Midbrain (tissue), 1 donor: Measurements from ENCODE around the gene UBE2D3.
A peak's percentile ranks its signal among the peaks of the same experiment; 100 is the strongest.
"Not testable (repeated sequence)": the region's sequence is repeated elsewhere in the genome, so short reads cannot be mapped to it uniquely, and the experiment has no call there.

ENCODE experiments used
- DNase-seq: peaks from one replicate; lab custom pipeline; 2025; lab: John Stamatoyannopoulos, UW

Gene UBE2D3

DNA sequence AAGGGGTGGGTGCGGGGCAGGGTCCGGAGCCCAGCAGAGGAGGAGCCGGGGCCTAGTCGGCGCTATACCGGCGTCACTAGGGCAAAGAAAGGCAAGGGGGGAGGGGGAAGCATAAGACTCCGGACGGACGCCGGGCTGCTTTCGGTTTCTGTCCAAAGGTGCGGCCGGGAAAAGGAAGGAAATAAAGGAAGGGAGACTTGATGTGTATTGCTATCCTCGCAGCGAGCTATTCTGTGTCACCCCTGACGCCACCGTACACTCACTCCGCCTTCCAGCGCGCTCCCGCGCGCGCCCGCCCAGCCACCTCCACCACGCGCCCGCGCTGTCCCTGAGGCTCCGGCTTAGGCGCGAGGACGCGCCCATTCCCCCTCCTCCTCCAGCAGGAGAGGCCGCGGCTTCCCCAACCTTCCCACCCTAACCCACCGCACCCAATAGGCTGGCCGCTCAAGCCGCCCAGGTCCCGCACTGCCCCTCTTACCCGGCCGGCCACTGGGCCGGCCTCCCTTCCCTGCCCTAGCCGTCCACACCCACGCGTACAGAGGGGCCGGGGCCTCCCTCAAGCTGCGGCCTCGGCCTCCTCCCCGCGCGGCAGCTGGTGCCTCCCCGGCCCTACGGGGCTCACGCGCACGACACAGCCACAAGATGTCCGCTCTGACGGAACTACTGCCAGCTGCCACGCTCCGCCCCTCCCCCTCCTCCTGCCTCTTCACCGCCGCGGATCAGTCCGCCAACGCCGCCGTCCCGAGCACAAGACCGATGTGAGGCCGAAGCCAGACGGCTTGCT, at the start of gene UBE2D3:
TSS of gene UBE2D3 (minus strand) at position 662 of the 784 bp plus-strand sequence. CDS start 1,043 bp downstream, outside the sequence.
- DNase-seq, result peak; percentile 94

DNA sequence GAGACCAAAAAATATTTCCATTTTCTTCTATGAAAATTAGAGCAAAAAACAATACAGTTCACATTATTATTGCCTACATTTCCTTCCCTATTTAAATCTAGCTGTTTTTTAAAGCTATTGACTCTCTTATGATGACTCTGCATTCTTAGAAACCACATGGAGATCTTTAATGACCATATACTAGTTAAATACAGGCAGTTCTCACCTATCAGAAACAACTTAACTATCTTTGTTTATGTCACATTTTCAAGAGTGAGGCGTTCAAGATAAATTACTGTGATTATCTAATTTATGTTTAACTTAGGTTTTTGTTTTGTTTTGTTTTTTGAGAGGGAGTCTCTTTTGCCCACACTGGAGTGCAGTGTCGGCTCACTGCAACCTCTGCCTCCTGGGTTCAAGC, 44.4 kb upstream of the UBE2D3 start:
- no peak for DNase-seq

DNA sequence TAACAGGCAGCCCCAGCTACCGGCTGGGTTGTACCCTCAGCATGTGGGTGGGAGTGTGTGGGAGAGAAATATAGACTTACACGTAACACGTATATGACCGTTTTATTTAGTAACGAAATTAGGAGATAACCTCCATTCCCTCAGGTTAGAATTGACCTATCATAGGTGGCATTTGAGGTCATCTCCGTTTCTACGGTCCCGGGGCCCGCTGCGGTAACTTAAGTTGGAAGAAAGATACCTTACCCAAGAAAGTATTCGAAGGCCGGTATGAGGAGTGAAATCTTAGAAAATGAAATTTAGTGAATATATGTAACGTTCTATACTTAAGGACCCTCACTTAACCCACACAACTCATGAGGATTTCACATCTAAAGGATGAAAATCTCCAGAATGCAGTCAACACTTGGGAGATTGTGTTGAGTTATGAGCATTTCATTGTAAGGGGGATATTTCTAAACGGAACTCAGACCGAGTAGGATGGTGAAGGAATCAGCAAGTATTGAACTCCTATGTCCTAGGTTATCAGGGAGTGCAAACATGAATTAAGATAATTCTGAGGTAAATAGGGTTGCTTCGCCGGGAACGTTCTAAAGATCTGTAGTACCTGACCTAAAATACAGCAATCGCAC, 42.3 kb upstream of the UBE2D3 start:
- DNase-seq, result no peak

DNA sequence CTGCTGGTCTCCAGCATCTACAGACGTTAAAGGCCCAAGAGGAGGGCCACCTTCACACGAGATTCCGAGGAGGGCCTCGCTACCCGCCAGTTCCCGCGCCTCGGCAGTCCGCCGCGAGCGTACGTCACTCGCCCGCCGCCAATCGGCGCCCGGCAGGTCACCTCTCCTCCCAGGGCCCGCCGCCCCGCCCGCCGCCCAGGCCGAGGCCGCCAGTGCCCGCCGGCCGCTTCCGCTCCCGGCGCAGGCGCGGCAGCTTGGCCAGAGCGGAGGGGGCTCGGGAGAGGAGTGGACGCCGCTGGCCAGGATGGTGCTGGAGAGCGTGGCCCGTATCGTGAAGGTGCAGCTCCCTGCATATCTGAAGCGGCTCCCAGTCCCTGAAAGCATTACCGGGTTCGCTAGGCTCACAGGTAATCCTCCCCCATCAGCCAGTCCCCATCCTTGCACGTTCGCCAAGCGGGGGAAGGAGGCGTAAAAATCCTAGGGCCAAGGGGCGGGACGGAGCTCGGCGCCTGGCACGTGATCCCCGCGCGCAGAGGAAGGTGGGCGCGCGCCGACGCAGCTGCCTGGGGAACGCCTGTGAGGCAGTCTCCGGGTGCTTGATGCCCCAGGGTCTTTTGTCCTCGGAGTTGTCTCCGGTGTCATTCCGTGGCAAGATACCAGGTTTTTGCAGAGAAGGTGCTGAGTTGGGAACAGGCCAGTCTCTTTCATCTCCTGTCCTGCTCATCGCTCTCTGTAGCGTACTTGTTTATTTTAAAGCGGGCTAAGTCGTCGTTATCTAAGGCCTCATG, 41.6 kb upstream of the UBE2D3 start, which contains the start of gene CISD2:
TSS of gene CISD2 (plus strand) at position 212 of the 788 bp plus-strand sequence. CDS start at position 305, 93 bp downstream.
- DNase-seq, result peak; percentile 96

DNA sequence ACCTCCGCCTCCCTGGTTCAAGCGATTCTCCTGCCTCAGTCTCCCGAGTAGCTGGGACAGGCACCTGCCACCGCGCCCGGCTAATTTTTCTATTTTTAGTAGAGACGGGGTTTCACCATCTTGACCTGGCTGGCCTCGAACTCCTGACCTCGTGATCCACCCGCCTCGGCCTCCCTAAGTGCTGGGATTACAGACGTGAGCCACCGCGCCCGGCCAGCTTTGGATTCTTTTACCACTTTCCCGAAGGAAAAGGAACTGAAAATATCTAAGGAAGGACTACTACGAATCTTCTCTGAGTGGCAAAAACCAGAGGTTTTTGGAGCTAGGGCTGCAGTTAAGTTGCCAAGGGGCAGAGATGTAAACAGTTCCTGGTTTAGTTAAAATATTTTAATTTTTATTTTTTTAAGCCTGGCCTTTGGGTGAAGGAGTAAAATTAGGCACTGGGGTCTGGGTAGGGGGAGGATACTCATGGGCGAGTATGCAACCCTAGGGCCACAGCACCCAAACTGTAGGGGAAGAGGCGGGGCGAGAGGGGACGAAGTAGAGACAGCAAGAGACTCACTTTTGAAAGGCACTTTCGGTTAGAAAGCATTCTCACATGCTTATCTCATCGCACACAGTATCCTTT, 40.9 kb upstream of the UBE2D3 start:
- DNase-seq, result no peak

DNA sequence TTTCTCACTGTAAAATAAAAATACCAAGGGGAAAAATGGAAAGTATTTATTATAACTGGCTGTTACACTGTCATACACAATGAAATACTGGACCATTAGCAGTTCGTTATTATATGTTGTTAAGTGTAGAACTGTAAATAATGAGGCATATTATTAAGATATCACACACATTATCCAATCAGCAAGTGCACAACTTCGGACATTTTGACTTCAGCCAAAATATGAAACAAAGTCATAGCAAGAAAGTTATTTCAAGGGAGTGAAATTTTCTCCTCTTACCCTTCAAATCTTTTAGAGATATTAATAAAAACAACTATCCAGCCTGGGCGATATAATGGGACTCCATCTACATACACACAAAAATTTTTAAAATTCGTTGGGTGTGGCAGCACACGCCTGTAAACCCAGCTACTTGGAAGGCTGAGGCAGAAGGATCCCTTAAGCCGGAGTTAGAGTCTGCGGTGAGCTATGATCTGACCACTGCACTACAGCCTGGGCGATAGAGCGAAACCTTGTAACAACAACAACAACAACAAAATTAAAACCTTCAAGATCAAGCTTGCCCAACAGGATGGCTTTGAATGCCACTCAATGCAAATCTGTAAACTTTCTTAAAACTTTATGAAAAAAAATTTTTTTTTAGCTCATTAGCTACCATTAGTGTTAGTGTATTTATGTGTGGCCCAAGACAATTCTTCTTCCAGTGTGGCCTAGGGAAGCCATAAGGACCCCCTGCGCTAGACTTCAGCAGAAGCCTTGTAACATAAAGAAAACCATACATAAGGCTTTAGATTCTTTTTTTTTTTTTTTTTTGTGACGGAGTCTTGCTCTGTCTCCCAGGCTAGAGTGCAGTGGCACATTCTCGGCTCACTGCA, 40.2 kb upstream of the UBE2D3 start:
- DNase-seq, result no peak

DNA sequence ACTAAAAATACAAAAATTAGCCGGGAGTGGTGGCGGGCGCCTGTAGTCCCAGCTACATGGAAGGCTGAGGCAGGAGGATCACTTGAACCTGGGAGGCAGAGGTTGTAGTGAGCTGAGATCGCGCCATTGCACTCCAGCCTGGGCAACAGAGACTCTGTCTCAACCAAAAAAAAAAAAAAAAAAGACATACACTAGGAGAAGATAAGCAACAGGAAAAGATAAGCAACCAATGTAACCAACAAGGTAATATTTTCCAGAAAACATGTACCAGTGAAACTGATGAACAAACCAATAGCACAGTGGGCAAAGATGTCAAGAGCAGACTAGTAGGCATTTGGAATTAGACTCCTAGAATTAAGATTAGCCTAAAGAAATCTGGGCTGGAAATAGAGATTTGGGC, 38.0 kb upstream of the UBE2D3 start:
- not testable (repeated sequence) for DNase-seq

DNA sequence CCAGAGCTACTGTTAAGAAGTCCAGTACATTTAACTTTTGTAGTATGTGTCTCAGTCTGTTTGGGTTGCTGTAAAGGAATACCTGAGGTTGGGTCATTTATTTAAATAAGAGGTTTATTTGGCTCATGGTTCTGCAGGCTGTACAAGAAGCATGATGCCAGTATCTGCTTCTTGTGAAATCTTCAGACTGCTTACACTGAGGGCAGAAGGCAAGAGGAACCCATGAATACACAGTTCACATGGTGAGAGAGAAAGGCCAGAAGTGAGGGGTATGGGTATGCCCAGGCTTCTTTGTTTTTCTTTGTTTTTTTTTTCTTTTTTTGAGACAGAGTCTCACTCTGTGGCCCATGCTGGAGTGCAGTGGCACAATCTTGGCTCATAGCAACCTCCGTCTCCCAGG, 35.4 kb upstream of the UBE2D3 start:
- no peak for DNase-seq

DNA sequence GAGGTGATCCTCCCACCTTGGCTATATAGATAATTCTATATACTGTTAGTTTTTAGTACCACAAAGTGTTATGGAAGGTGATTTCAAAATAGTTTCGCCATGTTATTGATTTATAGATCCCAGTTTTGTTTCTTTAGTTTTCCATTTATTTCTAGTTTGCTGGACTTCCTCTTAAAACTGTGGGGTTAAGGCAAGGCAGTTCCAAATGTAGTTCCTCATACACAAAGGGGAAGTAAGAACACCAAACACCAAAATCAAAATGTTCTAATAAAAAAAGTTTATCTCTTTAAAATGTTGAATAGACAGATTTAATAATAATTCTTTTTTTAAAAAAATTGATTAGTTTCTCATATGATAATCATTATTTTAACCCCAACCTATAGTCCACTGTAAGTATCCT, 34.7 kb upstream of the UBE2D3 start:
- DNase-seq, result no peak

DNA sequence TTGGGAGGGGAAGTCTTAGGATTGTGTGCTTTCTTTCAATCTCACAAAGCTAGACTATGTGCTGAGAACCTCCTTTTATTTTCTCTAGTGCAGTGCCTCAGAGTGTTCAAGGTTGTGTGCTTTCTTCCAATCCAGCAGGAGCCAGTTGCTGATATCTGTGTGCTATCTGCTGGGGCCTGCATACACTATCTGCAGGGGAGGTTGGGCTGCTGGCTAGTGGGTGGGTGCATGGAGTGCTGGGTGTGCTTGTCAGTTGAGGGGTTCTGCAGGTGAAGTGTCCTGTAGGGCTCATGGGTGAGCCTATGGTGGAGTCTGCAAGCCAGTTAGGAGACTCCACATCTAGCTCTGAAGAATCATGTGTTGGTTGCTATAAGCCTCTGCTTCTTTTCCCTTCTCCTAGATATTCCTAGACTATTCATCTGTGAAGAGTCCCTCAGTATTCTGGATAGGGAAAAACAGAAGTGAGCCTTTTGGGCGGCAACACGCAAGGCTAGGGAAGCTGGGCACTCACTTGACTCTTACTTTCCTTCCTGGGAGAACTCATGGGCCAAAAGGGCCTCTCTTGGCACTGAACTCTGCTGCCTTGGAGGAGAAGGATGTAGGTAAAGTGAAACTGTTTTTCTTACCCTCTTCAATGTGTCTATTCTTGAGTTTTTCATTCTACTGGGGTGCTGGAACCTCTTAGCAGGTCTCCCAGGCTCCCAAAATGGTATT, 33.4 kb upstream of the UBE2D3 start:
- DNase-seq, result no peak

DNA sequence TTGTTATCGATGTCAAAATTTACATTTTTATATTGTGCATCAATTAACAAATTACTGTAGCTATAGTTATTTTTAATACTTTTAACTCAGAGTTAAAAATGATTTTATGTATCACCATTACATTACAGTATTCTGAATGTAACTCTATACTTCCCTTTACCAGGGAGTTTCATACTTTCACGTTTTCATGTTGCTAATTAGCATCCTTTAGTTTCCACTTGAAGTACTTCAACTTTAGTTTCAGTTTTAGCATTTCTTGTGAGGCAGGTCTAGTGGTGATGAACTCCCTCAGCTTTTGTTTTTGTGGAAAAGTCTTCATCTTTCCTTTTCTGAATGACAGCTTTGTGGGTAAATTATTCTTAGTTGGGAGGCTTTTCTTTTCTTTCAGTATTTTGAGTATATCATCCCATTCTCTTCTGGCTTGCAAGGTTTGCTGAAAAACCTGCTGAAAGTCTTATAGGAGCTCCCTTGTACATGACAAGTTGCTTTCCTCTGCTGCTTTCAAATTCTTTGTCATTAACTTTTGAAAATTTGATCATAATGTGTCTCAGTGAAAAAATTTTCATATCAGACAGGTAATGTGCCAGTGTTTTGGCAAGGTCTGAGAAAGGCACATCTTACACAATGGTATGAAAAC, 31.6 kb upstream of the UBE2D3 start:
- no peak for DNase-seq

DNA sequence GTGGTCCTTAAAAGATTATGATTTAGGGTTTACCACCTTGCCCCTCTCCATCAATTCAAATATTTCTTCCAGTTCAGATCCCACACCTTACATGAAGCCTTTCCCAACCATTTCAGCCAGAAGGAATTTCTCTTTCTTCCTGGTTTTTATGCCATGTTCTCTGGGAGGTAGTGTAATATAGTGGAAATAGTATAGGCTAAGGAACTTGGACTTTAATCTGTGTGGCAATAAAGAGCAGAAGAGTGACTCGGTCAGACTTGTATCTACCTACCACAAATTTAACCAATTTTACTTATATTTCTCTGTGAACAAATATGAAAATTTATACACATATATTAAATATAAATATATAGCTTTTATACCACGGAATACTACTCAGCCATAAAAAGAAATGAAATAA, 23.0 kb upstream of the UBE2D3 start:
- no peak for DNase-seq

DNA sequence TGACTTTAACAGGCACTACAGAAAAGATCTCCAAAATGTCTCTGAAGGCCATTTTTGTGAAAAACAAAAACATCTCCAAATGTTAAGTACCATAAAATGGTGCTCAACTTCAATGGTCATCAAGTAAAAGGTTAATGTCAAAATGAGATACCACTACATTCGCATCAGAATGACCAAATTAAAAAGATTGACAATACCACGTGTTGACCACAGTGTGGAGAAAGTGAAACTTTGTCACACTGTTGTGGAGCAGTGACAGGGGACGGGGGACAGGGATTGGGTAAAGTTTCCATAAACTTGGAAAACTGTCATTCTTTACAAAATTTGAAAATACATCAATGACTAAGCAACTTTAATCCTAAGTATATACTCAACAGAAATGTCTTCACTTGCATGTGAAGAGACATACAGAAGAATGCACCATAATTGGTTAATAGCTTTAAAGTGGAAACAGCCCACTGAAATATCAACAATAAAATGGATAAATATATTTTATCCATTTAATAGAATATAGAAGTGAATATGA, 22.3 kb upstream of the UBE2D3 start:
- no peak for DNase-seq

DNA sequence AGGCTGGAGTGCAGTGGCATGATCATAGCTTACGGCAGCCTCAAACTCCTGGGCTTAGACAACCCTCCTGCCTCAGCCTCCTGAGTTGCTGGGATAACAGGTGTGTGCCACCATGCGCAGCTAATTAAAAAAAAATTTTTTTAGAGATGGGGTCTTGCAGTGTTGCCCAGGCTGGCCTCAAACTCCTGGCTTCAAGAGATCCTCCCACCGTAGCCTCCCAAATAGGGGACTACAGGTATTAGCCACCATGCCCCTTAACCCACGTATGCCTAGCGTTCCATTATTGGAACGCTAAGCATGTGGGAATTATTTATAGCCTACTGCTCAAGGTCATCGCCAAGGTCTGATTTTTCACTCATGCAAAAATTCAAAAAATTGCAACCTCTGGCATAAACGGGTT, 20.3 kb upstream of the UBE2D3 start:
- DNase-seq, result no peak

DNA sequence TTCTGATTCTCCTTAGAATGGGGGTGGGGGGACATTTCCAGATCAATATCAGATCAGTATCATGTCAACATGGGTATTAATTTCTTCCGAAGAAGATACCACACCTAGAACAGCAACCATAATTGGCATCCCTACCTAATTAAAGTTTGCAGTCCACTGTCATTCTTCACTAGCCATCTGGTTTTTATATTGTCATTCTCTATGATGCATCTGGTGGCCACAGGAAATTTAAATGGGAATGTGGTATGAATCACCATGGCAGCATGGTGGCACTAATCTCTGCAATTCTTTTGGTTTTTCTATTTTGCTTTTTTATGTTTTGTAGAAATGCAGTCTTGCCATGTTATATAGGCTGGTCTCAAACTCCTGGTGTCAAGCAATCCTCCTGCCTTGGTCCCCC, 16.6 kb upstream of the UBE2D3 start:
- DNase-seq, result no peak

DNA sequence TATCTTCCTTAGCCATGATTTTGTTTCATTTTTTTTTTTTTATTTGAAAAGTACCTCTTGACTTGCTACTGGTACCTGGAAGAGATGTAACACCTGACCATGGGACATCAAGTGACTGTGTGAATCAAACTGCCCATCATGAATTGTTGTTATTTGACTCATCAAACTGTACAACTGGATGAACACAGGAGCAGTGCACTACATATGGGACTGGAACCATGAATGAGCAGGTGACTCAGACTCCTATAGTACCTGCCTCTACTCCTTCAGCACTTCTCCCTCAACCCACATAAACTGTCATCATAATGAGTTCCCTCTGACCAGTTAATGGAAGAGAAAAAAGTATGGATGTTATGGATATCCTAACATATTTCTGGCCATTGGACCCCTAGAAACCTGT, 15.9 kb upstream of the UBE2D3 start:
- DNase-seq, result no peak

DNA sequence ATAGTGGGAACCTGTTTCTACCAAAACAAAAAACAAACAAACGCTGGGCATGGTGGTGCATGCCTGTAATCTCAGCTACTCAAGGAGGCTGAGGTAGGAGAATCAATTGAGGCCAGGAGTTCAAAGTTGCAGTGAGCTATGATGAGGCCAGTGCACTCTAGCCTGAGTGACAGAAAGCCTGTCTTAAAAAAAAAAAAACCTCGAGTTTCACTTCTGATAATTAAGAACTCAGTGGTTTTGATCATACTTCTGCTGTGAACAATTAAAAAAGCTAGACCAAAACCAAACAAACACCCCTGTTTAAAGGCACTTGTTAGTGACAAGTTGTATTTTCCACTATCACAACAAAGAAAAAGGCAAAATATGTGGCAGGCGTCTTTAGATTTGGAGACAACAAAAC, 15.0 kb upstream of the UBE2D3 start:
- DNase-seq, result no peak

DNA sequence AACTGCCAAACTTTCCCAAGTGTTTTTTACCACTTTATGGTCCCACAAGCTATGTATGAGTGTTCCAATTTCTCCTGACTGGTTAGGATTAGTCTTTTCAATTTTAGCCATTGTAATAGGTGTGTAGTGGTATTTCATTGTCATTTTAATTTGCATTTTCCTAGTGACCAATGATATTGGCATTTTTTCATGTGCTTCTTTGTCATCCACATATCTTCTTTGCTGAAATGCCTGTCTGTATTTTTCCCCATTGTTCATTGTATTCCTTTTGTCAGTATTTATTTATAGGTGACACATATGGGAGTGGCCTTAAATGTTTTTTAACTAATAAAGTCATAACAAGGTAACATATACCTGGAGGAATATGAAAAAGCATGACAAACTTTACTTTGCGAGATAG, 9.2 kb upstream of the UBE2D3 start:
- no peak for DNase-seq

DNA sequence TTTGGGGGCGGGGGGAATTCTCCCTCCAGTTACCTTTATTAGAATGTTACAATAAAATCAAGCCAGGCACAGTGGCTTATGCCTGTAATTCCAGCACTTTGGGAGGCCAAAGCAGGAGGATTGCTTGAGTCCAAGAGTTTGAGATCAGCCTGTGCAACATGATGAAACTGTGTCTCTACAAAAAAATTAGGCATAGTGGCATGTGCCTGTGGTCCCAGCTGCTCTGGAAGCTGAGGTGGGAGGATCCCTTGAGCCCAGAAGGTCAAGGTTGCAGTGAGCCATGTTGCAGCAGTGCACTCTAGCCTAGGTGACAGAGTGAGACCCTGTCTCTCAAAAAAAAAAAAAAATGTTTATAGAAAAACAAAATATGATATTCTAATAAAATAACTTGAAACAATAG, 5.3 kb upstream of the UBE2D3 start:
- no peak for DNase-seq

DNA sequence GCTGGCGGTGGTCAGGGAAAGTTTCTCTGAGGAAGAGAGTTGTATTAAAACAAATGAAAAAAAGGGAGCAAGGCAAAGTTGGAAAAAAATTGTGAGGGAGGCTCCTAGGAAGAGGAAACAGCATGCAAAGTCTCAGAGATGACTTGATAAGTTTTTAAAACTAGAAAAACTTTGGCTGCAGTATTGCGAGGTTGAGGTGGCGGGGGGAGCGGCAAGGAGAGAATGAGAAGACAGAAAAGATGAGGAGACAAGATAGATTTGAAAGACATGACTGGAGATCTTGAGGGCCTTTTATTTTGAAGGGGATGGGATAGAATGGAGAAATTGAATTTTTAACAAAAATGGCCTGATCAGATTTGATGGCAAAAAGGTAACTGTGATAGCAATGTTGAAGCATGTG, 4.8 kb upstream of the UBE2D3 start:
- no peak for DNase-seq
